NCI-H2227 (cell line): ENCODE measurements around the gene ANGPTL8.

Source experiments
- DNase-seq: peaks from one replicate; lab custom pipeline; 2025; ENCODE audit not compliant: unreplicated experiment; lab: John Stamatoyannopoulos, UW

ANGPTL8 gene

GRCh38 chr19:11288349-11288748, 48.9 kb downstream of the ANGPTL8 start:
- no peak for DNase-seq

- no peak for DNase-seq
Observed at GRCh38 chr19:11290256-11290655, 50.8 kb downstream of the ANGPTL8 start.

GRCh38 chr19:11291415-11291814, 52.0 kb downstream of the ANGPTL8 start:
- DNase-seq: no peak
